ENCODE data around the gene OR2M2.

The OR2M2 gene, protein sequence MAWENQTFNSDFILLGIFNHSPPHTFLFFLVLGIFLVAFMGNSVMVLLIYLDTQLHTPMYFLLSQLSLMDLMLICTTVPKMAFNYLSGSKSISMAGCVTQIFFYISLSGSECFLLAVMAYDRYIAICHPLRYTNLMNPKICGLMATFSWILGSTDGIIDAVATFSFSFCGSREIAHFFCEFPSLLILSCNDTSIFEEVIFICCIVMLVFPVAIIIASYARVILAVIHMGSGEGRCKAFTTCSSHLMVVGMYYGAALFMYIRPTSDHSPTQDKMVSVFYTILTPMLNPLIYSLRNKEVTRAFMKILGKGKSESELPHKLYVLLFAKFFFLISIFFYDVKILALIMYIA

DNA sequence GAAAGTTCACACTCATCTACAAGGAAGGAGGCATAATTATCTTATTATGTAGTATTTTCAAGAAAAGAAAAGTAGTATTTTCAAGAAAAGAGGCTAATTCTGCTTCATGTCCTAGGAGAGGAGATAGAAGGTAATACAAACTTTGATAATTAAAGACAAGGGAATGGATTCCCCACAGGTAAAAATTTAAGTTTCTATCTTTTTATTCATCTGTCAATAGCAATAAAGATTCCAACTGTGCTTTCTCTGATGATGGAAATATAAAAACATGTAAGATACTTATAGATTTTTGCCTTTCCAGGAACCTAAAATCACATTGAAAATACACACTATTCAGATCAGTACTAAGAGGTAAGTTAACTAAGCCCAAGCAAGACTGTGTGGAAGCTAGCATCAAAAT is at the start of gene OR2M2:
OR2M2 (plus strand) TSS at position 301 of the 400 bp plus-strand sequence. CDS start 5,165 bp downstream, outside the sequence.
- no peak for DNase-seq

DNA sequence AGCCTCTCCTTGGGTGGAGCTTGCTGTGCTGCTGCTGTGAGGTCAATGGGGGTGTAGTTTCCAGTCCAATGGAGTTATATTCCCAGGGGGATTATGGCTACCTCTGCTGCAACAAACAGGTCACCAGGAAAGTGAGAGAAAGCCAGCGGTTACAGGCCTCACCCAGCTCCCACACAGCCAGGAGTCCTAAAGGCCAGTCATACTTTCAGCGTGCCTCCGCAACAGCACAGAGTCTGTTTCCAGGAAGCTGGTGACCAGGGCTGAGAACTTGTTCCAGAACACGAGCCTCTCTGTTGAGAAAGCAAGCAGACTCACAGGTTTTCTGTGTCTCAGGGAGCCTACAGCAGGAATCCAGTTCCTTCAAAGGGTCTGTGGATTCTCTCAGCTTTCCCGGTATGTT is 47.0 kb upstream of the OR2M2 start:
- no peak for DNase-seq

DNA sequence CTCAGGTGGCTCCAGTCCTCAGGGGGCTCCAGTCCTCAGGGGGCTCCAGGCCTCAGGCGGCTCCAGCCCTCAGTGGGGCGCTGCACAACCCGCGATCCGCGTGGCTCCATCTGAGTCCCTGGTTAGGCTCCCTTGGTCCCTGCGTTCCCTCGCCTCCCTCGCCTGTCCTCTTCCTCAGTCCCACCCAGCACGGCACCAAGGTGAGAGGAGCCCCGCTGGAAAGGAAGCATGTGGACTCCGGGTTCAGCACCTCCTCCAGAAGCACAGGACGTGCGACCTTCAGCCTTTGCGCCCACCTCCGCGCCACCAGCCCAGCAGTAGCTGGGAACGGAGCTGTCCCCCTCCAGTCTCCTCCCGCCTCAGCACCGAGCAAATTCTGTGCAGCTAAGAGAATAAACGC is 37.8 kb upstream of the OR2M2 start:
- DNase-seq: no peak

DNA sequence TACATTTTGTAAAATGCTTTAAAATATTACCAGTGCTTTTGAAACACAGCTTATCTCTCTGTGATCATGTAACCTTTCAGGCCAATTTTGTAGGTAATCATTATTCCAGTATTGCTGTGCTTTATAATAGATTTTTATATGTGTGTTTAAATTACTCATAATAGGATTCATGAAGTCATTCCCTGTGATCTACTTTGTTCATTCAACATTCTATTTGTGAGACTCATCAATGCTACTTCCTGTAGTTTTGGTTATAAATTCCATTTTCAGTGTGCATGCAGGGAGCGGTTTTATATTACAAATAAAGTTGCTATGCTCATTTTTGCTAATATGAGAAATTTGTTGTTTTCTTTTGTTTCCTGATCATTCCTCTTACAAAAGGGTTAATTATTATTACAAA is 33.8 kb upstream of the OR2M2 start:
- no peak for DNase-seq

DNA sequence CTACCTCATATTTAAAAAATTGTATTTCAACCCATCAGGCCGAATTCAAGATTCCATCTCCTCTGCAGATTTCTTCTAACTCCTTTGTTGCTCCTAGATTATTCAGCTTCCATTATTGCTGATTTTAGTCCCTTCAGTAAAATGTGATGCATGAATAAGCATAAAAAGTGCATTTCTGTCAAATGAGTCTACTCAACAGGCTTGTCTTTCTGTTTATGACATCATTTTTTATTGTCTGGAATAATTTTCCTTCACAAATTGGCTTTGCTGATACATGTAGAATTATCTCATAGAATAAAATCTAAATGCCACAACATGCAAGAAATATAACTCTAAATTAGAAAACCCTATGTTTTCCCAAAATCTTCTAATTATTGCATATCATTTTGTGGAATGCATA is 31.3 kb upstream of the OR2M2 start:
- no peak for DNase-seq

DNA sequence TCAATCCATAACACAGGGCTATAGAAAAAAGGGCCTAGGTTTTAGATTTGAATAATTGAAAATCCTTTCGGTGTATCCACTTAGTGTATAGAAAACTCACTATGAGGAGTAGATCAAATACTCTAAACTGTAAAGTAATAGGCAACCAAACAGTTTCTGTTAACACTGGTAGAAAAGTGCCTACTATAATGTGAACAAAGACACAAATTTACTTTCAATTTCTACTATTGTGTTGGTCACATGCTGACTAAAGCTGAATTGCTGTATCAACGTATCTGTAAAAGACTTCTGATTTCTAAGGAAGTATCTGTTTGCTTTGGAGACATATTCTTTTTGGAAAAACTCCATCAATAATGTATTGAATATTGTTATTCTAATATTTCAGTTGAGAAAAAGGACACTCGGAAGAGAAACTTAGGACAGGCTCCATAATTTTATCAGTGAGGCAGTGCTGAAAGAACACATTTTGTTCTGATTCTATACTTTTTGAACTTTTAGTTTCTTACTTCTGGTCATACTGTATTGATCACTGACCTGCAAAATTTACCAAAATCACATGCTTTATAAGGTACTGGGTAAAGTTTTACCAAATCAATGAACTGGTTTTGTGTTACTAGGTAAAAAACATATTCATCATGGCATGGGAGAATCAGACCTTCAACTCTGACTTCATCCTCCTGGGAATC is 30.0 kb upstream of the OR2M2 start, which contains the start of gene OR2M5:
OR2M5 (plus strand) TSS at position 636 of the 686 bp plus-strand sequence; CDS start at position 636, 0 bp downstream.
- DNase-seq: no peak

DNA sequence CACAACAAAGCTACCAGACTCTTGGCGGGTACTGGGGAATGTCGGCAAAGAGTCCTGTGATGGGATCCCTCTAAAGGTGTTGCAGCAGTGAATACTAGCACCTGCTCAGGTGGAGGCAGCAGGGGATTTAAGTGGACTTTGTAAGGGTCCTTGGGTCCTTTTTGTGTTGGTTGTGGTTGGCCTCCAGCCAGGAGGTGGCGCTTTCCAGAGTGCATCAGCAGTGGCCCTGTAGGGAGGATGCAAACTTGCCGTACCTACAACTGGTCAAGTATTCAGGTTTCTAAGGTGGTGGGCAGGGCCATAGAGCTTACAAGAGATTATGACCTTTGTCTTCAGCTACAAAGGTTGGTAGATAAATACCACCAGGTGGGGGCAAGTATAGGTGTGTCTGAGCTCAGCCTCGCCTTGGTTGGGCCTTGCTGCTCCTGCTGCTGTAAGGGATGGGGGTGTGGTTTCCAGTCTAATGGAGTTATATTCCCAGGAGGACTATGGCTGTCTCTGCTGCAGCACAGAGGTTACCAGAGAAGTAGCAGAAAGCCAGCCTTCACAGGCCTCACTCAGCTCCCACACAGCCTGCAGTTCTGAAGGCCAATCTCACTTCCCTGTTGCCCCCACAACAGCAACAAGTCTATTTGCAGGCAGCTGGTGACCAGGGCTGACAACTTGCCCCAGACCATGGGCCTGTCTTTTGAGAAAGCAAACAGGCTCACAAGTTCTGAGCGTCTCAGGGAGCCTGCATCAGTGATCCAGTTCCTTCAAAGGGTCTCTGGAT is 22.4 kb upstream of the OR2M2 start:
- no peak for DNase-seq

DNA sequence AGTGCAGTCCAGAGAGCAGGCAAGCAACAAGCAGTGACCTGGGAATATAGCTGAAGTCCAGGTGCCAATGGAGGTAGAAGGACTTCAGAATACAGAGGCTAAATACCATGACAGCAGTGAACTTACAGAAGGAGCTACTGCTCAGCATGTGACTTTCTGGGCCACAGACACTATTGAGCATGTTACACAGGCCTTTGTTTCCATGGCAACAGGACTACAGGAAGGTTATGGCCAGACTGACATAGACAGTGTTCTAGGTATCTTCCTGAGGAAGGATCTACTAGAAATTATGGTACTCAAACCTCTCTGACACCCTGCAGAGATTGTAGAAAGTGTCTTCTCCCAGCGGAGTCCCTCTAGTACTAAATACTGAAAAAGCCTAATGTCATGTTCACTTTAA is 18.7 kb upstream of the OR2M2 start:
- DNase-seq: no peak

DNA sequence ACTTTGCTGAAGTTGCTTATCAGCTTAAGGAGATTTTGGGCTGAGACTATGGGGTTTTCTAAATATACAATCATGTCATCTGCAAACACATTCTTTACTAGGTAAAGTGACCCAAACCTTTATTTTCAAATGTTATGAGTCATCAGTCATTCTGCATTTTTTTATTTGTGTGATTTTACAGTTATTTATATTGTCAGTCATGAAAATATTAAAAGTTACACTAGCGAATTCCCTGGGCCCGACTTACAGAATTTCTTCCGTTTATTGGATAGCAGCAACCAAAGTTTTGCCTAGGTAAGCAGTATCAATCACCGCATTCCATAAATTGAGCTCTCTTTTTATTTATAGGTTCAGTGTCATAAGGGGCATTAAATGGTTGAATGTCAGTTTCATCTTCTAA is 15.9 kb upstream of the OR2M2 start:
- no peak for DNase-seq

DNA sequence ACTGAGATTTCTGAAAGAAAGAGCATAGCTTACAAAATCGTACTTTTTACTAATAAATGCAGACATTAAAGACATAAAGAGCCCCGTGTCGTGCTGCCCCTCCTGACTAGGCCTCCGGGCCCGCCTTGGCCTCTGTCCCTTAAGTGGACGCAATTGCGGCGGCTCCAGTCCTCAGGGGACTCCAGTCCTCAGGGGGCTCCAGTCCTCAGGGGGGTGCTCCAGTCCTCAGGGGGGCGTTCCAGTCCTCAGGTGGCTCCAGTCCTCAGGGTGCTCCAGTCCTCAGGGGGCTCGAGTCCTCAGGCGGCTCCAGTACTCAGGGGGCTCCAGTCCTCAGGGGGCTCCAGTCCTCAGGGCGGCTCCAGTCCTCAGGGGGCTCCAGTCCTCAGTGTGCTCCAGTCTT is 10.6 kb upstream of the OR2M2 start:
- DNase-seq: no peak

DNA sequence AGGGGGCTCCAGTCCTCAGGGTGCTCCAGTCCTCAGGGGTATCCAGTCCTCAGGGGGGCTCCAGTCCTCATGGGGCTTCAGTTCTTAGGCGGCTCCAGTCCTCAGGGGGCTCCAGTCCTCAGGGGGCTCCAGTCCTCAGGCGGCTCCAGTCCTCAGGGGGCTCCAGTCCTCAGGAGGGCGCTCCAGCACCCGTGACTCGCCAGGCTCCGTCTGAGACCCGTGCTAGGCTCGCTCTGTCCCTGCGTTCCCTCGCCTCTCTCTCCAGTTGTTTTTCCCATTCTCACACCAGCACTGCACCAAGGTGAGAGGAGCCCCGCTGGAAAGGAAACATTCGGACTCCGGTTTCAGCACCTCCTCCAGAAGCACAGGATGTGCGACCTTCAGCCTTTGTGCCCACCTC is 9.4 kb upstream of the OR2M2 start:
- no peak for DNase-seq

DNA sequence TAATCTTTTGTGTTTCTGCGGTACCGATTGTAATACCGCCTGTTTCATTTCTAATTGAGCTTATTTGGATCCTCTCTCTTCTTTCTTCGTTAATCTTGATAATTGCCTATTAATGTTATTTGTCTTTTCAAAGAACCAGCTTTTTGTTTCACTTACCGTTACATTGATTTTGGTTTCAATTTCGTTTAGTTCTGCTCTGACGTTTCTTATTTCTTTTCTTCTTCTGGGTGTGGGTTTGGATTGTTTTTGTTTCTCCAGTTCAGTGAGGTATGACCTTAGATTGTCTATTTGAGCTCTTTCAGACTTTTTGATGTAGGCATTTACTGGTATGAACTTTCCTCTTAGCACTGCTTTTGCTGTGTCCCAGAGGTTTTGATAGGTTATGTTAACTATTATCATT is 9.4 kb downstream of the OR2M2 start:
- no peak for DNase-seq

DNA sequence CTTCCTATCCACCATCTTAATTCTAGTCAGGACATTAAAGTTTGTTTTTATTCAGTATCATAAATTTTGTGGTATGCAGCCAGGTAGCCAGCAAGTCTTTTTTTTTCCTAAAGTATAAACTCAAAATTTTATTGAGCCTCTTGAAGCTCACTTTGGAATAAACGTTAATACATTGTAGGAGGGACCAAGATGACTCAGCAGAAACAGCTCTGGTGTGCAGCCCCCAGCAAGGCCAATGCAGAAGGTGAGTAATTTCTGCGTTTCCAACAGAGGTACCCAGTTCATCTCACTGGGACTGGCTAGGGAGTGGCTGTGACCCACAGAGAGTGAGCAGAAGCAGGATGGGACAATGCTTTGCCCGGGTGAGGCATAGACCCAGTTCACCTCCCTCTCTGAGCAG is 12.7 kb downstream of the OR2M2 start:
- no peak for DNase-seq

DNA sequence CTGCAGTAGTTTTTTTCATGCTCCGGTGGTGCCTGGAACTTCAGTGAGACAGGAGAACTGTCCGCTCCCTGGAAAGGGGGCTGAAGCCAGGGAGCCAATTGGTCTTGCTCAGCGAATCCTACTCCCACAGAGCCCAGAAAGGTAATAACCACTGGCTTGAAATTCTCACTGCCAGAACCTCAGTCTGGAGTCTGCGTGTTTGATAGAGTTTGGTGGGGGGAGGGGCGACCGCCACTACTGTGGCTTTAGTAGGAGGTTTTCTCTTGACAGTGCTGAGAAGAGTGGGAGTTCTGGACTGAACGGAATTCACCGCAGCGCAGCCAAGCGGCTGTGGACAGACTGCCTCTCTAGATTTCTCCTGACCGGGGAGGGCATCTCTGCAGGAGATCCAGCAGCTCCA is 14.4 kb downstream of the OR2M2 start:
- no peak for DNase-seq

DNA sequence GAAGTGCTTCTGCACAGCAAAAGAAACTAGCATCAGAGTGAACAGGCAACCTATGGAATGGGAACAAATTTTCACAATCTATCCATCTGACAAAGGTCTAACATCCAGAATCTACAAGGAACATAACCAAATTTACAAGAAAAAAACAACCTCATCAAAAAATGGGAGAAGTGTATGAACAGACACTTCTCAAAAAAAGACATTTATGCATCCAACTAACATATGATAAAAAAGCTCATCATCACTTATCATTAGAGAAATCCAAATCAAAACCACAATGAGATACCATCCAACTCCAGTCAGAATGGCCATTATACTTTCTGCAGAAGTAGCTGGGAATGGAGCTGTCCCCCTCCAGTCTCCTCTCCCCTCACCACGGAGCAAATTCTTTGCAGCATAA is 19.5 kb downstream of the OR2M2 start:
- DNase-seq: no peak

DNA sequence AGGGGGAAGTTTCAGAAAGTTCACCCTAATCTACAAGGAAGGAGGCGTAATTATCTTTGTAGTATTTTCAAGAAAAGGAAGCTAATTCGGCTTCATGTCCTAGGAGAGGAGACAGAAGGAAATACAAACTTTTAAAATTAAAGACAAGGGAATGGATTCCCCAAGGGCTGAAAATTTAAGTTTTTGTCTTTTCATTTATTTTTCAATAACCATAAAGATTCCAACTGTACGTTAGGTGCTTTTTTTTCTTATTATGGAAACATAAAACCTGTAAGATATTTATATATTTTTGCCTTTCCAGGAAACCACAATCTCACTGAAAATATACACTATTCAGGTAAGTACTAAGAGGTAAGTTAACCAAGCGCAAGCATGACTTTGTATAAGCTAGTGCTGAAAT is 22.3 kb downstream of the OR2M2 start, which contains the start of gene OR2M3:
OR2M3 (plus strand) TSS at position 301 of the 400 bp plus-strand sequence. CDS start 5,803 bp downstream, outside the sequence.
- DNase-seq: no peak

DNA sequence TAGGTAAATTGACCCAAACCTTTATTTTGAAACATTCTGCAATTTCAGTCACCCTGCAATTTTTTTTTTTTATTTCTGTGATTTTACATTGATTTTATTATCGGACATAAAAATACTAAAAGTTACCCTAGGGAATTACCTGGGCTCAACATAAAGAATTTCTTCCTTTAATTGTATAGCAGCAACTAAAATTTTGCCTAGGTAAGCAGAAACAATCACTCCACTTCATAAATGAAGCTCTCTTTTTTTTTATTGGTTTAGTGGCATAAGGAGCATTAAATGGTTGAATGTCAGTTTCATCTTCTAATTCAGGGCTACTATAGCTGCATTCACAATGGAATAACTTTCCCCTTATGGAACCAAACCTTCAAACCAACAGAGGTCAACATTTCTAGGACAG is 41.3 kb downstream of the OR2M2 start:
- no peak for DNase-seq

DNA sequence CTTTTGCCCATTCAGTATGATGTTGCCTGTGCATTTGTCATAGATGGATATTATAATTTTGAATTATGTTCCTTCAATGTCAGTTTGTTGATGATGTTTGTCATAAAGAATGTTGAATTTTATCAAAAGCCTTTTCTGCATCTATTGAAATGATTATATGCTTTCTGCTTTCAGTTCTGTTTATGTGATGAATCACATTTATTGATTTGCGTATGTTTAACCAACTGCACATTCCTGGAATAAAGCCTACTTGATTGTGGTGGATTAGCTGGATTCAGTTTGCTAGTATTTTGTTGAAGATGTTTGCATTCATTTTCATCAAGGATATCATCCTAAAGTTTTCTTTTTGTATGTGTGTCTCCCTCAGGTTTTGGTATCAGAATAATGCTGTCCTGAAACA is 50.9 kb downstream of the OR2M2 start:
- DNase-seq: no peak

DNA sequence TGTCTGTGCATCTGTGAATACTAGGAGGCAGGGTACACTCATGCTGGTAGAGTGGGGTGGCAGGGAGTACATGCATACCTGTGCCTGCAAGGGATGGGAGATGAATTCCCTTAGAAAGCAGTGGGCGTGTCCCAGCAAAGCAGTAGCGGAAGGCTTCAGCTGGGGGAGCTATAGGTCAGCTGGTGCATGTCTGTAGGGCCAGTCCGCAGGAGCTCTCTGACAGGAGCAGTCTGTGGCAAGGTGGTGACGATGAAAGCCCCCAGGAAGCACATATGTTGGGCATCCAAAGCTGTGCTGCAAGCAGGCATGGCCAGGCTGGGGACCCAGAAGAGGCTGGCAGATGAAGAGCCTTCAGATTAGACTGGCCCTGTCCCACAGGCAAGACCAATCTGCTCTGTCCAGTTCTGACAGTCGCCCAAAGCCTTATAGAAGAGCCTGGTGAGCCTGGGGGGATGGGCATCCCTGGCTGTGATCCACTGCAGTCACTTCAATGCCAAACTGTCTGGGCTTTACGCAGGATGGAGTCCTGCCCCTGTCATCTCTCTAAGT is 54.8 kb downstream of the OR2M2 start:
- no peak for DNase-seq
